Body of pancreas (tissue), 4 donors: ENCODE results near the gene TRIM58.

Source experiments
- POLR2A ChIP-seq, 3 donors: fragments of 450-650 bp; IDR thresholded peaks; one replicate each; pipeline ENCODE4 v1.6.1; 2016; ENCODE audit warnings: antibody characterized with exemption in 3 of 3, mild to moderate bottlenecking in 2 of 3
- TF ChIP-seq, protein P1 (sequence below), 7 experiments: fragments of 450-650 bp in 4 of 7; fragments of 200-600 bp in 3 of 7; sonication (generic) in 3 of 7; IDR thresholded peaks; one replicate each; pipeline ENCODE4 v1.5.1; 2016 to 2019; ENCODE audit warnings: antibody characterized with exemption in 7 of 7

DNA sequence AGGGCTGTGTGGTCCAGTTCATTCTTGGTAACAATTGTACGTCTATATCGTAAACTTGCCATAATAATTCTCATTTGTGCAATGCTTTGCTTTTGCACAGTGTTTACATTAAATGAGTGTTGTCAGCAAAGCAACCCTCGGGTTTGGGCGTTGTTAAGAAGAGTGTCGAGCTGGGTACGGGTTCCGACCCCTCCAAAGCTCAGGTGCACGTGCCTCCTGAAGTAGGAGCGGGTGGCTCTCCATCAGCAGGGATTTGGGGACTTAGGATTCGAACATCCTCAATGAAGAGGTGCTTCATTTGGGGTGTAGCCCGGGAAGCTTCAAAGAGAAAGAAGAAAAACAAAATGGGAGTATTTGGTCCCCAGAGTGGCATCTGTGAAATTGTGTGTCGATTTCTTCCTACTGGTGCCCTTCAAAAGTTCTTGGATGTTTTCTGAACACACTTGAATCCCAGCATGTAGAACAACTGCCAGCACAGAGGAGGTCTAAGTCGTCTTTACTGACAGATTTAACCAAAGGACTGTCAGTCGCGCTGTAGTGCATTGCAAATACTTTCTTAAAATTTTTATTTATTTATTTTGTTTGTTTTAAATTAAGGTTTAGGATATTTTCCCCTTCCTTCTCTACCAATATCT lies 1.1 kb downstream of the TRIM58 start:
- TF ChIP-seq, protein P1, sequence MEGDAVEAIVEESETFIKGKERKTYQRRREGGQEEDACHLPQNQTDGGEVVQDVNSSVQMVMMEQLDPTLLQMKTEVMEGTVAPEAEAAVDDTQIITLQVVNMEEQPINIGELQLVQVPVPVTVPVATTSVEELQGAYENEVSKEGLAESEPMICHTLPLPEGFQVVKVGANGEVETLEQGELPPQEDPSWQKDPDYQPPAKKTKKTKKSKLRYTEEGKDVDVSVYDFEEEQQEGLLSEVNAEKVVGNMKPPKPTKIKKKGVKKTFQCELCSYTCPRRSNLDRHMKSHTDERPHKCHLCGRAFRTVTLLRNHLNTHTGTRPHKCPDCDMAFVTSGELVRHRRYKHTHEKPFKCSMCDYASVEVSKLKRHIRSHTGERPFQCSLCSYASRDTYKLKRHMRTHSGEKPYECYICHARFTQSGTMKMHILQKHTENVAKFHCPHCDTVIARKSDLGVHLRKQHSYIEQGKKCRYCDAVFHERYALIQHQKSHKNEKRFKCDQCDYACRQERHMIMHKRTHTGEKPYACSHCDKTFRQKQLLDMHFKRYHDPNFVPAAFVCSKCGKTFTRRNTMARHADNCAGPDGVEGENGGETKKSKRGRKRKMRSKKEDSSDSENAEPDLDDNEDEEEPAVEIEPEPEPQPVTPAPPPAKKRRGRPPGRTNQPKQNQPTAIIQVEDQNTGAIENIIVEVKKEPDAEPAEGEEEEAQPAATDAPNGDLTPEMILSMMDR (IDR thresholded peaks at IDR 0.05) = no peak
- no peak for TF ChIP-seq POLR2A (IDR thresholded peaks at IDR 0.05)
